Osteoblast (primary cell): ENCODE measurements around the gene ADO. TPM values are rescaled to one million over a fixed set of nuclear protein-coding genes. Genes with fewer than 3 reads are reported as not detected.

Experiments used
- DNase-seq: peaks from one replicate; pipeline ENCODE4 v3.0.0; 2011; ENCODE audit warnings: low spot score, mixed read lengths; ENCODE audit not compliant: insufficient read length; ENCODE audit errors: missing footprints
- H2AFZ ChIP-seq: 2 replicates; pipeline ENCODE4 v1.6.0; 2011; ENCODE audit warnings: mild to moderate bottlenecking, low read length
- H3K27ac ChIP-seq: 2 replicates; pipeline ENCODE4 v1.5.1; 2011; ENCODE audit warnings: mild to moderate bottlenecking, low read depth, low read length, moderate library complexity
- H3K27me3 ChIP-seq: 2 replicates; pipeline ENCODE4 v1.6.0; 2012; ENCODE audit warnings: mild to moderate bottlenecking, control low read depth, inconsistent platforms, low read length, moderate library complexity; ENCODE audit not compliant: insufficient read depth
- H3K36me3 ChIP-seq: 2 replicates; pipeline ENCODE4 v1.5.1; 2011; ENCODE audit warnings: mild to moderate bottlenecking, low read length, control low read depth, moderate library complexity; ENCODE audit not compliant: insufficient read depth
- H3K4me1 ChIP-seq: 2 replicates; pipeline ENCODE4 v1.5.1; 2011; ENCODE audit warnings: mild to moderate bottlenecking, low read length, control low read depth, moderate library complexity; ENCODE audit not compliant: insufficient read depth
- H3K4me2 ChIP-seq: 2 replicates; pipeline ENCODE4 v1.6.0; 2011; ENCODE audit warnings: mild to moderate bottlenecking, low read length; ENCODE audit not compliant: insufficient read depth
- H3K4me3 ChIP-seq: fragments of 200-600 bp; sonication (generic); 3 replicates; pipeline ENCODE4 v1.5.1; 2012; ENCODE audit warnings: mild to moderate bottlenecking, low read length, inconsistent platforms; ENCODE audit not compliant: insufficient read depth
- H3K79me2 ChIP-seq: 2 replicates; pipeline ENCODE4 v1.6.0; 2012; ENCODE audit warnings: mild to moderate bottlenecking, low read length, control low read depth, inconsistent platforms; ENCODE audit not compliant: insufficient read depth
- H3K9me3 ChIP-seq: 2 replicates; pipeline ENCODE4 v1.5.1; 2011; ENCODE audit warnings: low read depth, low read length, control low read depth
- H4K20me1 ChIP-seq: 2 replicates; pipeline ENCODE4 v1.6.0; 2012; ENCODE audit warnings: mild to moderate bottlenecking, low read length, control low read depth; ENCODE audit not compliant: insufficient read depth
- total RNA-seq: library from RNA; depleted of rRNA; stranded (reverse); fragments of >200 nt; gene quantifications from 2 replicates; pipeline ENCODE4 v1.2.3, GENCODE V29; 2012
- TF ChIP-seq, protein P1 (sequence below): IDR thresholded peaks from 2 replicates; pipeline ENCODE4 v1.5.1; 2011; ENCODE audit warnings: mild to moderate bottlenecking, low read depth, low read length, moderate library complexity; ENCODE audit errors: extremely low read depth

The ADO gene
- total RNA-seq, 1 donor: 29.3 TPM

DNA sequence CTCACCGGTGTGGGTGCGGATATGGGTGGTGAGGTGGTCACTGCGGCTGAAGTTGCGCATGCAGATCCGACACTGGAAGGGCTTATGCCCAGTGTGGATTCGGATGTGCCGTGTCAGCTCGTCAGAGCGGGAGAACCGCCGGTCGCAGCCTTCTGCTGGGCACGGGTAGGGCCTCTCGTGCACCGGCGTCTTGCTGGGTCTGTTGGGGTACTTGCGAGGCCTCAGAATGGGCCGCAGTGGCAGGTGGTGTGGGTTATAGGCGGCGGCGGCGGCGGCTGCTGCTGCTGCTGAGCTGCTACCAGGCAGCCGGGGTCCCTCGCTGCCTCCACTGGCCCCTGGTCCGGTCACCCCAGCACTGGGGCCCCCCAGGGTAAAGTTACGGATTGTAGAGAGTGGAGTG is 8.9 kb downstream of the ADO start:
- no peak overlapping the region for H3K4me3 ChIP-seq
- peaks cover 23% of the 10 kb centered on the region for H3K4me1 ChIP-seq
- H3K36me3 ChIP-seq: no peaks in the 10 kb centered on the region
- no peak overlapping the region for H2AFZ ChIP-seq
- H3K79me2 ChIP-seq: peaks cover 13% of the 10 kb centered on the region
- peaks cover 20% of the 10 kb centered on the region for H4K20me1 ChIP-seq
- no peak for DNase-seq
- H3K9me3 ChIP-seq: no peaks in the 10 kb centered on the region
- H3K4me2 ChIP-seq: no peak overlapping the region
- no peak overlapping the region for H3K27ac ChIP-seq
- peaks cover 24% of the 10 kb centered on the region for H3K27me3 ChIP-seq
- TF ChIP-seq, protein P1, sequence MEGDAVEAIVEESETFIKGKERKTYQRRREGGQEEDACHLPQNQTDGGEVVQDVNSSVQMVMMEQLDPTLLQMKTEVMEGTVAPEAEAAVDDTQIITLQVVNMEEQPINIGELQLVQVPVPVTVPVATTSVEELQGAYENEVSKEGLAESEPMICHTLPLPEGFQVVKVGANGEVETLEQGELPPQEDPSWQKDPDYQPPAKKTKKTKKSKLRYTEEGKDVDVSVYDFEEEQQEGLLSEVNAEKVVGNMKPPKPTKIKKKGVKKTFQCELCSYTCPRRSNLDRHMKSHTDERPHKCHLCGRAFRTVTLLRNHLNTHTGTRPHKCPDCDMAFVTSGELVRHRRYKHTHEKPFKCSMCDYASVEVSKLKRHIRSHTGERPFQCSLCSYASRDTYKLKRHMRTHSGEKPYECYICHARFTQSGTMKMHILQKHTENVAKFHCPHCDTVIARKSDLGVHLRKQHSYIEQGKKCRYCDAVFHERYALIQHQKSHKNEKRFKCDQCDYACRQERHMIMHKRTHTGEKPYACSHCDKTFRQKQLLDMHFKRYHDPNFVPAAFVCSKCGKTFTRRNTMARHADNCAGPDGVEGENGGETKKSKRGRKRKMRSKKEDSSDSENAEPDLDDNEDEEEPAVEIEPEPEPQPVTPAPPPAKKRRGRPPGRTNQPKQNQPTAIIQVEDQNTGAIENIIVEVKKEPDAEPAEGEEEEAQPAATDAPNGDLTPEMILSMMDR: no peak

DNA sequence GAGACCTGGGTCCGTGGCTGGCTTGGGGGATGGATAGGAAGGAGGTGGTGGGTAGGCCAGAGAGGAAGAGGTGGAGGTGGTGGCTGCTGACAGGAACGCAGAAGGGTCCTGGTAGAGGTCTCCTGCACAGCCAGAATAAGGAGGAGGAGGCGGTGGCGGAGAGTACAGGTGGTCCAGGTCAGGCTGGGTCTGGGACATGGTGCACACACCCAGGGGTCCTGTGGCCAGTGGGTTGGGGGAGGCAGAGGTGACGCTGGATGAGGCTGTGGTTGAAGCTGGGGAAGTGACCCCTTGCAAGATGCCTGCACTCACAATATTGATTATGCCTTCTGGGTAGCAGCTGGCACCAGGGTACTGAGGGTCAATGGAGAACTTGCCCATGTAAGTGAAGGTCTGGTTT is 9.5 kb downstream of the ADO start:
- DNase-seq: no peak
- no peaks in the 10 kb centered on the region for H3K9me3 ChIP-seq
- H3K36me3 ChIP-seq: no peaks in the 10 kb centered on the region
- H3K4me1 ChIP-seq: peaks cover 23% of the 10 kb centered on the region
- peaks cover 16% of the 10 kb centered on the region for H4K20me1 ChIP-seq
- peak overlapping the region; percentile 96 for H3K4me2 ChIP-seq
- H3K27ac ChIP-seq: no peak overlapping the region
- peak overlapping the region; percentile 83 for H3K4me3 ChIP-seq
- TF ChIP-seq, protein P1: no peak
- peaks cover 8% of the 10 kb centered on the region for H3K79me2 ChIP-seq
- no peak overlapping the region for H2AFZ ChIP-seq
- peaks cover 24% of the 10 kb centered on the region for H3K27me3 ChIP-seq

- H3K4me3 ChIP-seq: peak overlapping the region; percentile 83
- peaks cover 26% of the 10 kb centered on the region for H3K4me1 ChIP-seq
- H3K27ac ChIP-seq: no peak overlapping the region
- H2AFZ ChIP-seq: peak overlapping the region; percentile 50
- peak; percentile 84 for DNase-seq
- TF ChIP-seq, protein P1: no peak
- H3K9me3 ChIP-seq: no peaks in the 10 kb centered on the region
- peaks cover 4% of the 10 kb centered on the region for H3K79me2 ChIP-seq
- H3K36me3 ChIP-seq: no peaks in the 10 kb centered on the region
- peak overlapping the region; percentile 96 for H3K4me2 ChIP-seq
- H4K20me1 ChIP-seq: peaks cover 13% of the 10 kb centered on the region
- peaks cover 31% of the 10 kb centered on the region for H3K27me3 ChIP-seq
Measured at GRCh38 chr10:62814756-62815380, 10.3 kb downstream of the ADO start.

DNA sequence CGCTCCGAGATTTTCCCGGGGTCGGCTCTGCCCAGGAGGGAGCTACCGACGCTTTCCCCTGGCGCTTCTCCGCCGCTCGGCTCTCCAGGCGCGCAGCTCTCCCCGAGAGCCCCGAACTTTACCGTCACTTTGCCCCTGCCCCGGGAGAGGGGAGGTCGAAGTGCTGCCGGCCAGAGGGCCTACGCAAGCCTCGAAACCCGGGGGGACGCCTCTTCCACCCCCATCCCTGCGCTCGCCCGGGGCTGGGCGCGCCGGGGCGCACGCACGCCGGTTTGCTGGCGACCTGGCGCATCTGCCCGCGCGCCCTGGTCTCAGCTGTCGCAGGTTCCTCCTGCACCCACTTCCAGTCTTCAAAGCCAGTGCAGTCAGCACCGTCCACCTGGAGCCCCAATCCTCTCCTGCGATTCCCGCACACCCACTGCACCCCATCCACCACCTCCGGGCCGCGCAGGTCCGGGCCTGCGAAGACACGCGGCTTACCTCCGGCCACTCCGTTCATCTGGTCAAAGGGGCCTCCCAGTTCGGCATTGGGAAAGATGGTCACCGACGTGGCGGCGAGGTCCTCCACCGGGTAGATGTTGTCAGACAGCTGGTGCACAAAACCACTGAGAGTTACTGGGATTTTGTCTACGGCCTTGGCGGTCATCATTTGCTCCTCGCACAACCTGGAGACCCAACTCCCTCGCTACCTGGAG is 11.0 kb downstream of the ADO start:
- H3K79me2 ChIP-seq: peaks cover 4% of the 10 kb centered on the region
- peak overlapping the region; percentile 76 for H2AFZ ChIP-seq
- peaks cover 11% of the 10 kb centered on the region for H4K20me1 ChIP-seq
- H3K36me3 ChIP-seq: no peaks in the 10 kb centered on the region
- H3K4me3 ChIP-seq: peak overlapping the region; percentile 83
- TF ChIP-seq, protein P1: no peak
- peak overlapping the region; percentile 30 for H3K27ac ChIP-seq
- H3K4me1 ChIP-seq: peaks cover 26% of the 10 kb centered on the region
- DNase-seq: peak; percentile 90
- H3K27me3 ChIP-seq: peaks cover 37% of the 10 kb centered on the region
- peak overlapping the region; percentile 96 for H3K4me2 ChIP-seq
- no peaks in the 10 kb centered on the region for H3K9me3 ChIP-seq
